Esophagus squamous epithelium (tissue), 5 donors: ENCODE data around the gene RAB40C. TPM values are rescaled to one million over a fixed set of nuclear protein-coding genes. Genes with fewer than 3 reads are reported as not detected.

Experiments used
- DNase-seq: peaks from one replicate; lab custom pipeline; 2025; lab: John Stamatoyannopoulos, UW
- H3K27ac ChIP-seq, 4 donors: fragments of 200-600 bp; sonication (generic); one replicate each; pipeline ENCODE4 v1.5.1; 2016 to 2019; ENCODE audit warnings: mild to moderate bottlenecking in 1 of 4
- H3K27me3 ChIP-seq, 4 donors: fragments of 200-600 bp; sonication (generic); 1 replicate in 3 of 4; 2 replicates in 1 of 4; pipeline versions ENCODE4 v1.5.1 to v1.6.0; 2017 to 2021; ENCODE audit warnings: antibody characterized with exemption in 1 of 4
- H3K36me3 ChIP-seq, 3 donors: fragments of 200-600 bp; sonication (generic); one replicate each; pipeline ENCODE4 v1.5.1; 2016 to 2019
- H3K4me1 ChIP-seq, 3 donors: fragments of 200-600 bp; sonication (generic); one replicate each; pipeline ENCODE4 v1.5.1; 2017 to 2019
- H3K4me3 ChIP-seq, 4 donors: fragments of 200-600 bp; sonication (generic); 1 replicate in 3 of 4; 2 replicates in 1 of 4; pipeline ENCODE4 v1.5.1; 2016 to 2019; ENCODE audit warnings: mild to moderate bottlenecking in 2 of 4, moderate library complexity in 1 of 4
- H3K9me3 ChIP-seq, 3 donors: fragments of 200-600 bp; sonication (generic); one replicate each; pipeline ENCODE4 v1.5.1; 2016 to 2019
- POLR2A ChIP-seq, 4 donors: fragments of 450-650 bp; IDR thresholded peaks; one replicate each; pipeline ENCODE4 v1.6.1; 2017; ENCODE audit warnings: antibody characterized with exemption in 4 of 4, mild to moderate bottlenecking in 4 of 4, moderate library complexity in 3 of 4
- WGBS, 2 donors: methylation state at CpG; one replicate each; pipeline ENCODE4 v1.1.5; 2018; 5-methylcytosine and 5-hydroxymethylcytosine counted together
- intact Hi-C: fragments of 100-400 bp; cut with DNase I; formaldehyde crosslinking; loops from one replicate; pipeline ENCODE4 v1.15.0; 2022
- total RNA-seq, 4 donors: library from RNA; depleted of rRNA; stranded (reverse); fragments of >200 nt; gene quantifications; one replicate each; pipeline ENCODE4 v1.1.0, GENCODE V29; 2016
- TF ChIP-seq, protein P1 (sequence below), 6 experiments: fragments of 450-650 bp in 4 of 6; fragments of 200-600 bp in 2 of 6; sonication (generic) in 2 of 6; IDR thresholded peaks; one replicate each; pipeline ENCODE4 v1.5.1; 2016 to 2019; ENCODE audit warnings: antibody characterized with exemption in 6 of 6, mild to moderate bottlenecking in 4 of 6, moderate library complexity in 4 of 6
- donor health status: DM: yes; HTN: yes; CAD: no.

Gene RAB40C
- total RNA-seq, 4 donors from 2014 or later = 14.2 to 31.4 (median 20.3) TPM

DNA sequence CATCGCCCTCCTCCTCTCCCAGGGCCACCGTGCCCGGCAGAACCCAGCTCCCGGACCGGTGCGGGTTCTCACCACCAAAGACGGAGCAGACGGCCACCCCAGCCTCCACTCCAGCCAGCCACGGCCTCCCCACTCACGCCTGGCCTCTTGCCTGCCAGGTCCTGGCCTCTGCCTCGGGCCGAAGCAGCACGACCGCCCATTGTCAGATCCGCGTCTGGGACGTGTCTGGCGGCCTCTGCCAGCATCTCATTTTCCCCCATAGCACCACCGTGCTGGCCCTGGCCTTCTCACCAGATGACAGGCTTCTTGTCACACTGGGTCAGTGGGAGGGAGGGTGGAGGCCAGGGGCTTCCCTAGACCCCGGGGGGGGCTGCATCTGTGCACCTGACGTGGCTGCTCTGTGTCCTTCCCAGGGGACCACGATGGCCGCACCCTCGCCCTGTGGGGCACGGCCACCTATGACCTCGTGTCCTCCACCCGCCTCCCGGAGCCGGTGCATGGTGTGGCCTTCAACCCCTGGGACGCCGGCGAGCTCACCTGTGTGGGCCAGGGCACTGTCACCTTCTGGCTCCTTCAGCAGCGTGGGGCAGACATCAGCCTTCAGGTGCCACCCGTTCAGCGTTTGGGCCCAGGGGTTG lies 71.4 kb downstream of the RAB40C start:
- WGBS, 2 donors = 40 to 80% methylated on average over 3 to 14 of the region's 35 CpGs
- intact Hi-C loops = loop anchor here (10.0 kb wide), 1 partner anchor 77 kb away; no protein-coding TSS in a partner anchor
- H3K27ac ChIP-seq = peak overlapping the region; percentile 11 to 79 (median 62)

DNA sequence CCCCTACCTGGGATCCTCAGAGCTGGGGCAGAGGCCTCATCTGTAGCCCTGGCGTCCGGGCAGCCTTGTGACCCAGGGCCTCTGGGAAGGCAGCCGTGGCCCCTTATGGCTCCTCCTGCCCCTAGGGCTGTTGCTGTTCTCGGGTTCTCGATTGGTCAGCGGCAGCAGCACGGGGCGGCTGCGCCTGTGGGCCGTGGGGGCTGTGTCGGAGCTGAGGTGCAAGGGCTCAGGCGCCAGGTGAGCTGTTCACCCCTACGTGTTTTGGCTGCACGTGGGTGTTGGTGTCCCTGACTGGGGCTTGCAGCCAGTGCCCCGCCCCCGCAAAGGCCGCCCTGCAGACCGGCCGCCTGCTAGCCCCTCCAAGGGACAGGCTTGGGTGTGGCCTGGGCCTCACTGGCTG lies 72.2 kb downstream of the RAB40C start:
- Histone ChIP-seq H3K4me1 (peaks cover 11 to 23% (median 13%) of the 10 kb centered on the region in 3 donors), H3K27ac (no peak overlapping the region), H3K27me3 (no peaks in the 10 kb centered on the region), H3K36me3 (peaks cover 0 to 29% (median 0%) of the 10 kb centered on the region in 3 donors), H3K4me3 (no peak overlapping the region), H3K9me3 (no peaks in the 10 kb centered on the region)
- TF ChIP-seq POLR2A (IDR thresholded peaks at IDR 0.05) = no peak
- TF ChIP-seq, protein P1, sequence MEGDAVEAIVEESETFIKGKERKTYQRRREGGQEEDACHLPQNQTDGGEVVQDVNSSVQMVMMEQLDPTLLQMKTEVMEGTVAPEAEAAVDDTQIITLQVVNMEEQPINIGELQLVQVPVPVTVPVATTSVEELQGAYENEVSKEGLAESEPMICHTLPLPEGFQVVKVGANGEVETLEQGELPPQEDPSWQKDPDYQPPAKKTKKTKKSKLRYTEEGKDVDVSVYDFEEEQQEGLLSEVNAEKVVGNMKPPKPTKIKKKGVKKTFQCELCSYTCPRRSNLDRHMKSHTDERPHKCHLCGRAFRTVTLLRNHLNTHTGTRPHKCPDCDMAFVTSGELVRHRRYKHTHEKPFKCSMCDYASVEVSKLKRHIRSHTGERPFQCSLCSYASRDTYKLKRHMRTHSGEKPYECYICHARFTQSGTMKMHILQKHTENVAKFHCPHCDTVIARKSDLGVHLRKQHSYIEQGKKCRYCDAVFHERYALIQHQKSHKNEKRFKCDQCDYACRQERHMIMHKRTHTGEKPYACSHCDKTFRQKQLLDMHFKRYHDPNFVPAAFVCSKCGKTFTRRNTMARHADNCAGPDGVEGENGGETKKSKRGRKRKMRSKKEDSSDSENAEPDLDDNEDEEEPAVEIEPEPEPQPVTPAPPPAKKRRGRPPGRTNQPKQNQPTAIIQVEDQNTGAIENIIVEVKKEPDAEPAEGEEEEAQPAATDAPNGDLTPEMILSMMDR (IDR thresholded peaks at IDR 0.05) = no peak
- intact Hi-C loops = loop anchor here (10.0 kb wide), 1 partner anchor 77 kb away; no protein-coding TSS in a partner anchor
- DNase-seq = no peak
- no CpG with 5 or more reads among the region's 19 CpGs for WGBS, 2 donors

More for the DNA sequence above, 71.4 kb downstream of the RAB40C start:
- peak overlapping the region in 2 of 4 donors; percentile 25 to 59 for H3K4me3 ChIP-seq
- peaks cover 10 to 18% (median 13%) of the 10 kb centered on the region in 3 donors for H3K4me1 ChIP-seq
- H3K9me3 ChIP-seq = no peaks in the 10 kb centered on the region
- H3K36me3 ChIP-seq = peaks cover 0 to 37% (median 5%) of the 10 kb centered on the region in 3 donors
- TF ChIP-seq, protein P1 (IDR thresholded peaks at IDR 0.05) = no peak
- TF ChIP-seq POLR2A (IDR thresholded peaks at IDR 0.05) = no peak
- no peaks in the 10 kb centered on the region for H3K27me3 ChIP-seq
- no peak for DNase-seq

DNA sequence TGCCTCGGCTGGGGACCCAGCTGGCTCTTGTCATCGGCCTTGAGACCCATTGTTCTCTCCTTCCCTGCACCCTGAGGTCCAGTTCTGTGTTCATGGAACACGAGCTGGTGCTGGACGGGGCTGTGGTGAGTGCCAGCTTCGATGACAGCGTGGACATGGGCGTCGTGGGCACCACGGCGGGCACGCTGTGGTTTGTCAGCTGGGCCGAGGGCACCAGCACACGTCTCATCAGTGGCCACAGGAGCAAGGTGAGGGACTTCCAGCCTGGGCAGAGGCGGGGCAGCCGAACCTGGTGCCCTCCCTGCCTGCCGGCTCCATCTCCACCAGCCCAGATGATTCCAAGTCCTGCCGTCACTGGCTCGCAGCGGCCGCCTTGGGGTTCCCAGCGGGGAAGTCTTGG lies 72.7 kb downstream of the RAB40C start:
- Histone ChIP-seq H3K27ac (no peak overlapping the region), H3K27me3 (no peaks in the 10 kb centered on the region), H3K4me3 (no peak overlapping the region), H3K9me3 (no peaks in the 10 kb centered on the region), H3K4me1 (peaks cover 16 to 28% (median 18%) of the 10 kb centered on the region in 3 donors), H3K36me3 (peaks cover 0 to 24% (median 0%) of the 10 kb centered on the region in 3 donors)
- no peak for DNase-seq
- WGBS, 2 donors = 94 to 100% methylated on average over 1 to 18 of the region's 21 CpGs
- intact Hi-C loops = loop anchor here (10.0 kb wide), 1 partner anchor 78 kb away; no protein-coding TSS in a partner anchor
- TF ChIP-seq POLR2A (IDR thresholded peaks at IDR 0.05) = no peak
- TF ChIP-seq, protein P1 (IDR thresholded peaks at IDR 0.05) = no peak

DNA sequence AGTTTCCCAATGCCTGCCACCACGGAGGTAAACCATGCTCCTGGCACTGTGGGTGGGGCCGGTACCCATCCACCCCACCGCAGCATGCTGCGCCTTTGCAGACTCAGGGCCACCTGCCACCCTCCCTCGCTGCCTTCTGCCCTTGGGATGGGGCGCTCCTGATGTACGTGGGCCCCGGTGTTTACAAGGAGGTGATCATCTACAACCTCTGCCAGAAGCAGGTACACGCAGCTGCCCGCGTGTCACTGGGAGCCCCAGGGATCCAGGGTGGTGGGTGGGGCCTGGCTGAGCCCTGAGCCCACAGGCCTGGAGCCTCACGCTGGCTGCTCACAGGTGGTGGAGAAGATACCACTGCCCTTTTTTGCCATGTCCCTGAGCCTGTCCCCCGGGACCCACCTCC lies 76.7 kb downstream of the RAB40C start:
- Histone ChIP-seq H3K4me1 (peaks cover 16 to 33% (median 17%) of the 10 kb centered on the region in 3 donors), H3K36me3 (peaks cover 16 to 26% (median 19%) of the 10 kb centered on the region in 3 donors), H3K27ac (no peak overlapping the region), H3K9me3 (no peaks in the 10 kb centered on the region), H3K27me3 (no peaks in the 10 kb centered on the region), H3K4me3 (no peak overlapping the region)
- WGBS, 2 donors = 88% methylated on average over 4 of the region's 13 CpGs; no CpG with 5 or more reads in 1 of the 2 donors
- TF ChIP-seq, protein P1 (IDR thresholded peaks at IDR 0.05) = no peak
- TF ChIP-seq POLR2A (IDR thresholded peaks at IDR 0.05) = no peak
- DNase-seq = no peak
- intact Hi-C loops = loop anchor here (10.0 kb wide), 1 partner anchor 82 kb away; no protein-coding TSS in a partner anchor
